Lower leg skin (tissue), 3 donors: Measurements from ENCODE around the gene ERC1.

Source experiments
- POLR2A ChIP-seq, 2 donors: fragments of 450-650 bp; IDR thresholded peaks; one replicate each; pipeline ENCODE4 v1.6.1; 2016 to 2017; ENCODE audit warnings: antibody characterized with exemption in 2 of 2, mild to moderate bottlenecking in 1 of 2, moderate library complexity in 1 of 2
- TF ChIP-seq, protein P1 (sequence below), 3 donors: fragments of 450-650 bp; IDR thresholded peaks; one replicate each; pipeline ENCODE4 v1.5.1; 2016; ENCODE audit warnings: antibody characterized with exemption in 3 of 3, mild to moderate bottlenecking in 3 of 3, moderate library complexity in 2 of 3

DNA sequence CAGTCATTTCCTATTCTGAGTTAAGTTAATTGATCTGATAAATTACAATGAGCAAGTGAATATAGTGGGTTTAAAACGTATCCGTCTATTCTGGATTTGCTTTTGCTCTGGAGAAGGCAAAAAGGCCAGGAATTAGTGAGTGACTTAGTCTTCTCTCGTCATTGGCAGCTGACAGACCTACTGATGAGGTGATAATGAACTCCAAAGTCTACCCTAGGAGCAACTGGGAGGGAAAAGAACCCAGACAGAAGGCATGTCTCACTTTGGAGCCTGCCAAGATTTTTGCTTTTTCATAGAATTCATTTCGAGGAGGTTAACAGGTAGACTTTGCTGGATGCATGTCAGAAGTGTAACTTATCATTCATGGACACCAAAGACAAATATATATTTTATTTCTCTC is 333.1 kb downstream of the ERC1 start:
- TF ChIP-seq, protein P1, sequence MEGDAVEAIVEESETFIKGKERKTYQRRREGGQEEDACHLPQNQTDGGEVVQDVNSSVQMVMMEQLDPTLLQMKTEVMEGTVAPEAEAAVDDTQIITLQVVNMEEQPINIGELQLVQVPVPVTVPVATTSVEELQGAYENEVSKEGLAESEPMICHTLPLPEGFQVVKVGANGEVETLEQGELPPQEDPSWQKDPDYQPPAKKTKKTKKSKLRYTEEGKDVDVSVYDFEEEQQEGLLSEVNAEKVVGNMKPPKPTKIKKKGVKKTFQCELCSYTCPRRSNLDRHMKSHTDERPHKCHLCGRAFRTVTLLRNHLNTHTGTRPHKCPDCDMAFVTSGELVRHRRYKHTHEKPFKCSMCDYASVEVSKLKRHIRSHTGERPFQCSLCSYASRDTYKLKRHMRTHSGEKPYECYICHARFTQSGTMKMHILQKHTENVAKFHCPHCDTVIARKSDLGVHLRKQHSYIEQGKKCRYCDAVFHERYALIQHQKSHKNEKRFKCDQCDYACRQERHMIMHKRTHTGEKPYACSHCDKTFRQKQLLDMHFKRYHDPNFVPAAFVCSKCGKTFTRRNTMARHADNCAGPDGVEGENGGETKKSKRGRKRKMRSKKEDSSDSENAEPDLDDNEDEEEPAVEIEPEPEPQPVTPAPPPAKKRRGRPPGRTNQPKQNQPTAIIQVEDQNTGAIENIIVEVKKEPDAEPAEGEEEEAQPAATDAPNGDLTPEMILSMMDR (IDR thresholded peaks at IDR 0.05) = no peak
- TF ChIP-seq POLR2A (IDR thresholded peaks at IDR 0.05) = no peak
